Hematopoietic multipotent progenitor cell treated with erythropoietin and hydrocortisone succinate and interleukin-3 and kit ligand, for 4 days (in vitro differentiated cells): ENCODE results near the gene COL11A1.
"Not testable (repeated sequence)": the region's sequence is repeated elsewhere in the genome, so short reads cannot be mapped to it uniquely, and the experiment has no call there.

Experiments
- DNase-seq: peaks from one replicate; pipeline ENCODE4 v3.0.0-alpha.2; 2015

COL11A1 gene

DNA sequence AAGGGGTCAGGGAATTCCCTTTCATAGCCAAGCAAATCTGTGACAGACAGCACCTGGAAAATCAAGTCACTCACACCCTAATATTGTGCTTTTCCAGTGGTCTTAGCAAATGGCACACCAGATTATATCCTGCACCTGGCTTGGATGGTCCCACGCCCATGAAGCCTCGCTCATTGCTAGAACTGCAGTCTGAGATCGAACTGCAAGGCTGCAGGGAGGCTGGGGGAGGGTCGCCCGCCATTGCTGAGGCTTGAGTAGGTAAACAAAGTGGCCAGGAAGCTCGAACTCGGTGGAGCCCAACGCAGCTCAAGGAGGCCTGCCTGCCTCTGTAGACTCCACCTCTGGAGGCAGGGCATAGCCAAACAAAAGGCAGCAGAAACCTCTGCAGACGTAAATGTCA lies 281.6 kb downstream of the COL11A1 start:
- DNase-seq: not testable (repeated sequence)
